Medulla oblongata (tissue), 1 donor: ENCODE measurements around the gene PARVB.

Experiments used
- DNase-seq: peaks from one replicate; pipeline ENCODE4 v3.0.0-alpha.2; 2015; ENCODE audit errors: extremely low spot score

PARVB gene

GRCh38 chr22:44024288-44024921 is at the start of gene PARVB:
Gene PARVB (plus strand): TSS chr22:44024302. CDS start chr22:44024340, 38 bp downstream.
- no peak for DNase-seq

GRCh38 chr22:43975041-43975440 is 49.1 kb upstream of the PARVB start:
- DNase-seq = no peak

GRCh38 chr22:43976861-43977795 is 47.0 kb upstream of the PARVB start:
- no peak for DNase-seq

GRCh38 chr22:43978558-43978957 is 45.5 kb upstream of the PARVB start:
- no peak for DNase-seq

GRCh38 chr22:43980579-43980978 is 43.5 kb upstream of the PARVB start:
- DNase-seq = no peak

GRCh38 chr22:43980996-43981395 is 43.1 kb upstream of the PARVB start:
- DNase-seq = no peak

- DNase-seq = no peak
Observed at GRCh38 chr22:43983808-43984207, 40.3 kb upstream of the PARVB start.

GRCh38 chr22:43985532-43985931 is 38.6 kb upstream of the PARVB start:
- peak; percentile 65 for DNase-seq

GRCh38 chr22:43988116-43988820 is 35.8 kb upstream of the PARVB start:
- DNase-seq = no peak

GRCh38 chr22:43988960-43989359 is 35.1 kb upstream of the PARVB start:
- DNase-seq = no peak

GRCh38 chr22:43990044-43990443 is 34.1 kb upstream of the PARVB start:
- no peak for DNase-seq

GRCh38 chr22:43991316-43992020 is 32.6 kb upstream of the PARVB start:
- no peak for DNase-seq

GRCh38 chr22:43992331-43992821 is 31.7 kb upstream of the PARVB start:
- no peak for DNase-seq

- DNase-seq = peak; percentile 64
Observed at GRCh38 chr22:43993072-43993760, 30.9 kb upstream of the PARVB start.

GRCh38 chr22:43994006-43994405 is 30.1 kb upstream of the PARVB start:
- no peak for DNase-seq

- DNase-seq = no peak
Observed at GRCh38 chr22:43994416-43994815, 29.7 kb upstream of the PARVB start.

GRCh38 chr22:43995057-43995685 is 28.9 kb upstream of the PARVB start:
- no peak for DNase-seq

- no peak for DNase-seq
Observed at GRCh38 chr22:43995798-43996169, 28.3 kb upstream of the PARVB start.

GRCh38 chr22:43996170-43996980 is 27.7 kb upstream of the PARVB start:
- DNase-seq = peak; percentile 37

GRCh38 chr22:43996981-43997265 is 27.2 kb upstream of the PARVB start:
- DNase-seq = no peak
